HG02973 (cell line): Measurements from ENCODE around the gene PDE11A.
"Not testable (repeated sequence)": the region's sequence is repeated elsewhere in the genome, so short reads cannot be mapped to it uniquely, and the experiment has no call there.

Experiments used
- ATAC-seq: cut with Tn5 transposase; IDR thresholded peaks from one replicate; pipeline ENCODE4 v1.9.1; 2021; ENCODE audit warnings: moderate library complexity; ENCODE audit not compliant: unreplicated experiment

PDE11A gene

GRCh38 chr2:178074123-178075005, 1.8 kb upstream of the PDE11A start:
- no peak for ATAC-seq

GRCh38 chr2:178072000-178072382, 586 bp downstream of the PDE11A start:
- no peak for ATAC-seq

GRCh38 chr2:178070824-178071223, 1.8 kb downstream of the PDE11A start:
- ATAC-seq, result no peak

GRCh38 chr2:178069551-178069950, 3.0 kb downstream of the PDE11A start:
- ATAC-seq, result no peak

- ATAC-seq, result no peak
Observed at GRCh38 chr2:178068823-178069454, 3.6 kb downstream of the PDE11A start.

GRCh38 chr2:178066890-178067669, 5.5 kb downstream of the PDE11A start:
- no peak for ATAC-seq

GRCh38 chr2:178066324-178066723, 6.3 kb downstream of the PDE11A start:
- ATAC-seq, result no peak

GRCh38 chr2:178059681-178060080, 12.9 kb downstream of the PDE11A start:
- ATAC-seq, result no peak

GRCh38 chr2:178059111-178059510, 13.5 kb downstream of the PDE11A start:
- no peak for ATAC-seq

- no peak for ATAC-seq
Observed at GRCh38 chr2:178057179-178057680, 15.3 kb downstream of the PDE11A start.

GRCh38 chr2:178056345-178056744, 16.2 kb downstream of the PDE11A start:
- no peak for ATAC-seq

GRCh38 chr2:178051257-178051656, 21.3 kb downstream of the PDE11A start:
- ATAC-seq, result not testable (repeated sequence)

GRCh38 chr2:178047391-178047790, 25.2 kb downstream of the PDE11A start:
- no peak for ATAC-seq

GRCh38 chr2:178044836-178045235, 27.7 kb downstream of the PDE11A start:
- ATAC-seq, result no peak

GRCh38 chr2:178043266-178043665, 29.3 kb downstream of the PDE11A start:
- no peak for ATAC-seq

GRCh38 chr2:178033583-178033982, 39.0 kb downstream of the PDE11A start:
- not testable (repeated sequence) for ATAC-seq

GRCh38 chr2:178029342-178029741, 43.2 kb downstream of the PDE11A start:
- no peak for ATAC-seq

- no peak for ATAC-seq
Observed at GRCh38 chr2:178025551-178026185, 46.9 kb downstream of the PDE11A start.

- no peak for ATAC-seq
Observed at GRCh38 chr2:178018141-178018540, 54.4 kb downstream of the PDE11A start.

GRCh38 chr2:178016612-178017011, 56.0 kb downstream of the PDE11A start:
- ATAC-seq, result no peak

- ATAC-seq, result no peak
Observed at GRCh38 chr2:178012639-178013038, 59.9 kb downstream of the PDE11A start.
